ENCODE results near the gene SIRPG. TPM values are rescaled to one million over a fixed set of nuclear protein-coding genes. Genes with fewer than 3 reads are reported as not detected.
A peak's percentile ranks its signal among the peaks of the same experiment; 100 is the strongest.

SIRPG gene
- total and polyA plus RNA-seq, 10 of the 15 experiments (the other 5 are each of a cell fraction or from before 2014, with no cell fraction given): 1.1 to 13.0 (median 4.1) TPM

GRCh38 chr20:1626528-1627199 lies 30.9 kb downstream of the SIRPG start (continued):
- TF ChIP-seq, protein P1, sequence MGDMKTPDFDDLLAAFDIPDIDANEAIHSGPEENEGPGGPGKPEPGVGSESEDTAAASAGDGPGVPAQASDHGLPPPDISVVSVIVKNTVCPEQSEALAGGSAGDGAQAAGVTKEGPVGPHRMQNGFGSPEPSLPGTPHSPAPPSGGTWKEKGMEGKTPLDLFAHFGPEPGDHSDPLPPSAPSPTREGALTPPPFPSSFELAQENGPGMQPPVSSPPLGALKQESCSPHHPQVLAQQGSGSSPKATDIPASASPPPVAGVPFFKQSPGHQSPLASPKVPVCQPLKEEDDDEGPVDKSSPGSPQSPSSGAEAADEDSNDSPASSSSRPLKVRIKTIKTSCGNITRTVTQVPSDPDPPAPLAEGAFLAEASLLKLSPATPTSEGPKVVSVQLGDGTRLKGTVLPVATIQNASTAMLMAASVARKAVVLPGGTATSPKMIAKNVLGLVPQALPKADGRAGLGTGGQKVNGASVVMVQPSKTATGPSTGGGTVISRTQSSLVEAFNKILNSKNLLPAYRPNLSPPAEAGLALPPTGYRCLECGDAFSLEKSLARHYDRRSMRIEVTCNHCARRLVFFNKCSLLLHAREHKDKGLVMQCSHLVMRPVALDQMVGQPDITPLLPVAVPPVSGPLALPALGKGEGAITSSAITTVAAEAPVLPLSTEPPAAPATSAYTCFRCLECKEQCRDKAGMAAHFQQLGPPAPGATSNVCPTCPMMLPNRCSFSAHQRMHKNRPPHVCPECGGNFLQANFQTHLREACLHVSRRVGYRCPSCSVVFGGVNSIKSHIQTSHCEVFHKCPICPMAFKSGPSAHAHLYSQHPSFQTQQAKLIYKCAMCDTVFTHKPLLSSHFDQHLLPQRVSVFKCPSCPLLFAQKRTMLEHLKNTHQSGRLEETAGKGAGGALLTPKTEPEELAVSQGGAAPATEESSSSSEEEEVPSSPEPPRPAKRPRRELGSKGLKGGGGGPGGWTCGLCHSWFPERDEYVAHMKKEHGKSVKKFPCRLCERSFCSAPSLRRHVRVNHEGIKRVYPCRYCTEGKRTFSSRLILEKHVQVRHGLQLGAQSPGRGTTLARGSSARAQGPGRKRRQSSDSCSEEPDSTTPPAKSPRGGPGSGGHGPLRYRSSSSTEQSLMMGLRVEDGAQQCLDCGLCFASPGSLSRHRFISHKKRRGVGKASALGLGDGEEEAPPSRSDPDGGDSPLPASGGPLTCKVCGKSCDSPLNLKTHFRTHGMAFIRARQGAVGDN (IDR thresholded peaks at IDR 0.05): peak; percentile 35; the same call in 1 of the 2 replicates
- no peak for TF ChIP-seq CBX5 (IDR thresholded peaks at IDR 0.05; ENCODE audit: low read depth)
- no peak for TF ChIP-seq BCLAF1 (IDR thresholded peaks at IDR 0.05)
- no peak for TF ChIP-seq PKNOX1 (IDR thresholded peaks at IDR 0.05)
- TF ChIP-seq MEF2A (IDR thresholded peaks at IDR 0.05; ENCODE audit: insufficient read depth, low read depth, low read length): no peak
- TF ChIP-seq SMARCA5 (IDR thresholded peaks at IDR 0.05): no peak
- no peak for TF ChIP-seq ZNF207 (IDR thresholded peaks at IDR 0.05; ENCODE audit: borderline replicate concordance)
- no peak for TF ChIP-seq YBX1 (IDR thresholded peaks at IDR 0.05)
- TF ChIP-seq JUND (IDR thresholded peaks at IDR 0.05; ENCODE audit: low read depth, low read length): no peak
- 0 out of 2 replicates have a peak, but pooled peaks have one; percentile 37 for TF ChIP-seq ATF2 (IDR thresholded peaks at IDR 0.05; ENCODE audit: low read length)
- TF ChIP-seq MAX (IDR thresholded peaks at IDR 0.05; ENCODE audit: low read depth, low read length): no peak
- TF ChIP-seq BHLHE40 (IDR thresholded peaks at IDR 0.05; ENCODE audit: borderline replicate concordance in 1 of 2, low read depth in 2 of 2, low read length in 1 of 2): no peak
- no peak for TF ChIP-seq FOXM1 (IDR thresholded peaks at IDR 0.05; ENCODE audit: low read depth, low read length)
- TF ChIP-seq, protein P2, sequence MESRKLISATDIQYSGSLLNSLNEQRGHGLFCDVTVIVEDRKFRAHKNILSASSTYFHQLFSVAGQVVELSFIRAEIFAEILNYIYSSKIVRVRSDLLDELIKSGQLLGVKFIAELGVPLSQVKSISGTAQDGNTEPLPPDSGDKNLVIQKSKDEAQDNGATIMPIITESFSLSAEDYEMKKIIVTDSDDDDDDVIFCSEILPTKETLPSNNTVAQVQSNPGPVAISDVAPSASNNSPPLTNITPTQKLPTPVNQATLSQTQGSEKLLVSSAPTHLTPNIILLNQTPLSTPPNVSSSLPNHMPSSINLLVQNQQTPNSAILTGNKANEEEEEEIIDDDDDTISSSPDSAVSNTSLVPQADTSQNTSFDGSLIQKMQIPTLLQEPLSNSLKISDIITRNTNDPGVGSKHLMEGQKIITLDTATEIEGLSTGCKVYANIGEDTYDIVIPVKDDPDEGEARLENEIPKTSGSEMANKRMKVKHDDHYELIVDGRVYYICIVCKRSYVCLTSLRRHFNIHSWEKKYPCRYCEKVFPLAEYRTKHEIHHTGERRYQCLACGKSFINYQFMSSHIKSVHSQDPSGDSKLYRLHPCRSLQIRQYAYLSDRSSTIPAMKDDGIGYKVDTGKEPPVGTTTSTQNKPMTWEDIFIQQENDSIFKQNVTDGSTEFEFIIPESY (IDR thresholded peaks at IDR 0.05): no peak
- no peak for TF ChIP-seq ZNF217 (IDR thresholded peaks at IDR 0.05)
- TF ChIP-seq EP300 (IDR thresholded peaks at IDR 0.05; ENCODE audit: borderline replicate concordance in 1 of 2, control insufficient read depth in 1 of 2, low read depth in 2 of 2, low read length in 2 of 2): 0 out of 4 replicates have a peak, but pooled peaks of 1 of the 2 experiments have one; percentile 12
- TF ChIP-seq BCL11A (IDR thresholded peaks at IDR 0.05; ENCODE audit: low read depth, low read length): no peak
- no peak for TF ChIP-seq NR2F1 (conservative IDR thresholded peaks at IDR 0.05)

Measured in GM12878 (cell line).